Right renal cortex interstitium (tissue), 3 donors: Measurements from ENCODE around the gene PPFIBP2. TPM values are rescaled to one million over a fixed set of nuclear protein-coding genes. Genes with fewer than 3 reads are reported as not detected.

Experiments
- DNase-seq, 3 donors: peaks; one replicate each; pipeline ENCODE4 v3.0.0-alpha.2; 2013; ENCODE audit warnings: low read depth in 3 of 3, low spot score in 2 of 3
- polyA plus RNA-seq, 3 donors: library from polyadenylated mRNA; unstranded; fragments of 120-200 nt; gene quantifications; one replicate each; pipeline ENCODE4 v1.2.1, GENCODE V29; 2013; ENCODE audit not compliant: insufficient read length in 3 of 3

PPFIBP2 gene
- polyA plus RNA-seq, 3 donors = 49.6 to 69.6 (median 66.5) TPM

- no peak for DNase-seq
Observed at GRCh38 chr11:7595016-7595866, 81.4 kb downstream of the PPFIBP2 start.

GRCh38 chr11:7595951-7596350, 82.2 kb downstream of the PPFIBP2 start:
- DNase-seq = no peak

GRCh38 chr11:7596975-7597391, 83.2 kb downstream of the PPFIBP2 start:
- DNase-seq = no peak

GRCh38 chr11:7597620-7598019, 83.8 kb downstream of the PPFIBP2 start:
- DNase-seq = no peak

GRCh38 chr11:7599209-7599608, 85.4 kb downstream of the PPFIBP2 start:
- DNase-seq = no peak

- no peak for DNase-seq
Observed at GRCh38 chr11:7600205-7600775, 86.5 kb downstream of the PPFIBP2 start.

GRCh38 chr11:7603031-7603781, 89.4 kb downstream of the PPFIBP2 start:
- no peak for DNase-seq

GRCh38 chr11:7604331-7604955, 90.6 kb downstream of the PPFIBP2 start:
- no peak for DNase-seq

GRCh38 chr11:7605186-7605943, 91.6 kb downstream of the PPFIBP2 start:
- no peak for DNase-seq

- DNase-seq = no peak
Observed at GRCh38 chr11:7606496-7606895, 92.7 kb downstream of the PPFIBP2 start.

GRCh38 chr11:7609015-7609414, 95.2 kb downstream of the PPFIBP2 start:
- no peak for DNase-seq

- DNase-seq = no peak
Observed at GRCh38 chr11:7609521-7609920, 95.7 kb downstream of the PPFIBP2 start.

- DNase-seq = no peak
Observed at GRCh38 chr11:7610393-7610792, 96.6 kb downstream of the PPFIBP2 start.

GRCh38 chr11:7611411-7611810, 97.6 kb downstream of the PPFIBP2 start:
- no peak for DNase-seq

- no peak for DNase-seq
Observed at GRCh38 chr11:7612056-7612660, 98.4 kb downstream of the PPFIBP2 start.

- DNase-seq = no peak
Observed at GRCh38 chr11:7612661-7613393, 99.0 kb downstream of the PPFIBP2 start.

- DNase-seq = no peak
Observed at GRCh38 chr11:7613394-7613720, 99.6 kb downstream of the PPFIBP2 start.

GRCh38 chr11:7614656-7615055, 100.9 kb downstream of the PPFIBP2 start:
- DNase-seq = no peak

- DNase-seq = no peak
Observed at GRCh38 chr11:7617032-7617431, 103.2 kb downstream of the PPFIBP2 start.
